Skeletal muscle satellite cell (primary cell): Measurements from ENCODE around the gene FBXW2.
A peak's percentile ranks its signal among the peaks of the same experiment; 100 is the strongest.

Experiments used
- H3K27me3 ChIP-seq: 2 replicates; pipeline ENCODE4 v1.7.0; 2013; ENCODE audit warnings: low read length; ENCODE audit not compliant: control insufficient read depth, insufficient read depth
- H3K36me3 ChIP-seq: 2 replicates; pipeline ENCODE4 v1.7.0; 2013; ENCODE audit warnings: mild to moderate bottlenecking, control low read depth, low read length; ENCODE audit not compliant: insufficient read depth
- H3K4me1 ChIP-seq: 2 replicates; pipeline ENCODE4 v1.7.0; 2013; ENCODE audit warnings: low read length; ENCODE audit not compliant: control insufficient read depth, insufficient read depth
- H3K4me2 ChIP-seq: 2 replicates; pipeline ENCODE4 v1.7.0; 2013; ENCODE audit warnings: mild to moderate bottlenecking, low read length
- H3K4me3 ChIP-seq: 2 replicates; pipeline ENCODE4 v1.7.0; 2013; ENCODE audit warnings: low read length
- H3K9ac ChIP-seq: 2 replicates; pipeline ENCODE4 v1.7.0; 2013; ENCODE audit warnings: mild to moderate bottlenecking, low read depth, low read length, moderate library complexity
- H3K9me3 ChIP-seq: replicated peaks from 2 replicates; pipeline ENCODE4 v1.7.0; 2013; ENCODE audit warnings: mild to moderate bottlenecking, control low read depth, low read length

FBXW2 gene

GRCh38 chr9:120711841-120712538 lies 81.2 kb downstream of the FBXW2 start:
- Histone ChIP-seq H3K27me3 (no peaks in the 10 kb centered on the region), H3K4me3 (peak overlapping the region; percentile 85), H3K9me3 (no peaks in the 10 kb centered on the region), H3K36me3 (no peaks in the 10 kb centered on the region), H3K4me1 (peaks cover 47% of the 10 kb centered on the region), H3K4me2 (peak overlapping the region; percentile 95), H3K9ac (peak overlapping the region; percentile 65)

GRCh38 chr9:120711354-120711753 lies 81.9 kb downstream of the FBXW2 start:
- no peaks in the 10 kb centered on the region for H3K36me3 ChIP-seq
- H3K9me3 ChIP-seq = no peaks in the 10 kb centered on the region
- peak overlapping the region; percentile 65 for H3K9ac ChIP-seq
- H3K4me1 ChIP-seq = peaks cover 47% of the 10 kb centered on the region
- no peaks in the 10 kb centered on the region for H3K27me3 ChIP-seq
- H3K4me2 ChIP-seq = peak overlapping the region; percentile 95
- H3K4me3 ChIP-seq = peak overlapping the region; percentile 74

GRCh38 chr9:120710110-120710981 lies 82.9 kb downstream of the FBXW2 start:
- Histone ChIP-seq H3K4me2 (peak overlapping the region; percentile 95), H3K4me3 (peak overlapping the region; percentile 74), H3K36me3 (no peaks in the 10 kb centered on the region), H3K9me3 (no peaks in the 10 kb centered on the region), H3K27me3 (no peaks in the 10 kb centered on the region), H3K4me1 (peaks cover 42% of the 10 kb centered on the region), H3K9ac (peak overlapping the region; percentile 65)

- no peaks in the 10 kb centered on the region for H3K27me3 ChIP-seq
- H3K36me3 ChIP-seq = no peaks in the 10 kb centered on the region
- H3K4me1 ChIP-seq = peaks cover 37% of the 10 kb centered on the region
- no peaks in the 10 kb centered on the region for H3K9me3 ChIP-seq
- H3K4me2 ChIP-seq = peak overlapping the region; percentile 37
- no peak overlapping the region for H3K9ac ChIP-seq
- H3K4me3 ChIP-seq = no peak overlapping the region
Observed at GRCh38 chr9:120708526-120709224, 84.5 kb downstream of the FBXW2 start.

- Histone ChIP-seq H3K9ac (no peak overlapping the region), H3K27me3 (no peaks in the 10 kb centered on the region), H3K4me2 (no peak overlapping the region), H3K9me3 (no peaks in the 10 kb centered on the region), H3K4me3 (no peak overlapping the region), H3K36me3 (no peaks in the 10 kb centered on the region), H3K4me1 (peaks cover 27% of the 10 kb centered on the region)
Observed at GRCh38 chr9:120707170-120707569, 86.0 kb downstream of the FBXW2 start.
